RWPE2 (cell line): ENCODE measurements around the gene FBXW4.

ENCODE experiments used
- ATAC-seq: fragments of 200-7000 bp; cut with Tn5 transposase; 3 replicates; pipeline ENCODE4 v1.9.1; 2021; ENCODE audit warnings: low read depth
- DNase-seq: peaks from one replicate; pipeline ENCODE4 v3.0.0-alpha.2; 2020; ENCODE audit warnings: low spot score
- H3K27ac ChIP-seq: fragments of 450-650 bp; 2 replicates; pipeline ENCODE4 v1.5.1; 2017; ENCODE audit warnings: mild to moderate bottlenecking; ENCODE audit not compliant: poor library complexity, severe bottlenecking
- H3K27me3 ChIP-seq: fragments of 250-450 bp; sonication (Bioruptor Pico); 2 replicates; pipeline ENCODE4 v1.5.1; 2021; ENCODE audit warnings: mild to moderate bottlenecking, moderate library complexity; ENCODE audit not compliant: insufficient read depth, poor library complexity, severe bottlenecking
- H3K36me3 ChIP-seq: fragments of 250-450 bp; sonication (Bioruptor Pico); 2 replicates; pipeline ENCODE4 v1.5.1; 2020; ENCODE audit warnings: low read depth, mild to moderate bottlenecking, moderate library complexity
- H3K4me1 ChIP-seq: fragments of 250-450 bp; sonication (Bioruptor Pico); 2 replicates; pipeline ENCODE4 v1.5.1; 2021; ENCODE audit warnings: mild to moderate bottlenecking, moderate library complexity; ENCODE audit not compliant: insufficient read depth, poor library complexity, severe bottlenecking
- H3K4me3 ChIP-seq: fragments of 250-450 bp; sonication (Bioruptor Pico); 2 replicates; pipeline ENCODE4 v1.5.1; 2021; ENCODE audit warnings: mild to moderate bottlenecking, moderate library complexity; ENCODE audit not compliant: severe bottlenecking
- H3K9me3 ChIP-seq: fragments of 250-450 bp; sonication (Bioruptor Pico); 2 replicates; pipeline ENCODE4 v1.5.1; 2021; ENCODE audit warnings: mild to moderate bottlenecking, moderate library complexity; ENCODE audit not compliant: severe bottlenecking
- TF ChIP-seq, protein P1 (sequence below): fragments of 450-650 bp; IDR thresholded peaks from one replicate; pipeline ENCODE4 v1.5.1; 2017; ENCODE audit warnings: mild to moderate bottlenecking, moderate library complexity; ENCODE audit not compliant: poor library complexity, severe bottlenecking

Gene FBXW4

DNA sequence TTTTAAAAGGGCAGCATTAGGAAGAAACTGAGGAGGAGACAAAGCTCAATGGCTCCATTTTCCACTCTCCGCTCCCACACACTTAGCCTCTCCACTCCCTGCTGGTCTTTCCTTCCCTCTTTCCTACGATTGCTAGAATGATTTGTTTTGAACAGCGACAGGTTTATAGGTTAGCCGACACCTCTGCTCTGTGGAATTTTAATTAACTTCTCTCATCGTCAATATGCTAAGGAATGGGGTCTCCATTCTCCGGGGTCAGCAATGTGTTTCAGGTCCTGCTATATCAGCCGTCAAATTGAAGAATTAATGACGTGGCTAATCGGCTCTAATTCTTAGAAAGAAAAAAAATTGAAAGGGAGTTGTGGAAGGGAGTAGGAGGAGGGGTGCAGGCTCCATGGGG is 28.9 kb downstream of the FBXW4 start:
- ATAC-seq: no peak
- TF ChIP-seq, protein P1, sequence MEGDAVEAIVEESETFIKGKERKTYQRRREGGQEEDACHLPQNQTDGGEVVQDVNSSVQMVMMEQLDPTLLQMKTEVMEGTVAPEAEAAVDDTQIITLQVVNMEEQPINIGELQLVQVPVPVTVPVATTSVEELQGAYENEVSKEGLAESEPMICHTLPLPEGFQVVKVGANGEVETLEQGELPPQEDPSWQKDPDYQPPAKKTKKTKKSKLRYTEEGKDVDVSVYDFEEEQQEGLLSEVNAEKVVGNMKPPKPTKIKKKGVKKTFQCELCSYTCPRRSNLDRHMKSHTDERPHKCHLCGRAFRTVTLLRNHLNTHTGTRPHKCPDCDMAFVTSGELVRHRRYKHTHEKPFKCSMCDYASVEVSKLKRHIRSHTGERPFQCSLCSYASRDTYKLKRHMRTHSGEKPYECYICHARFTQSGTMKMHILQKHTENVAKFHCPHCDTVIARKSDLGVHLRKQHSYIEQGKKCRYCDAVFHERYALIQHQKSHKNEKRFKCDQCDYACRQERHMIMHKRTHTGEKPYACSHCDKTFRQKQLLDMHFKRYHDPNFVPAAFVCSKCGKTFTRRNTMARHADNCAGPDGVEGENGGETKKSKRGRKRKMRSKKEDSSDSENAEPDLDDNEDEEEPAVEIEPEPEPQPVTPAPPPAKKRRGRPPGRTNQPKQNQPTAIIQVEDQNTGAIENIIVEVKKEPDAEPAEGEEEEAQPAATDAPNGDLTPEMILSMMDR: no peak

DNA sequence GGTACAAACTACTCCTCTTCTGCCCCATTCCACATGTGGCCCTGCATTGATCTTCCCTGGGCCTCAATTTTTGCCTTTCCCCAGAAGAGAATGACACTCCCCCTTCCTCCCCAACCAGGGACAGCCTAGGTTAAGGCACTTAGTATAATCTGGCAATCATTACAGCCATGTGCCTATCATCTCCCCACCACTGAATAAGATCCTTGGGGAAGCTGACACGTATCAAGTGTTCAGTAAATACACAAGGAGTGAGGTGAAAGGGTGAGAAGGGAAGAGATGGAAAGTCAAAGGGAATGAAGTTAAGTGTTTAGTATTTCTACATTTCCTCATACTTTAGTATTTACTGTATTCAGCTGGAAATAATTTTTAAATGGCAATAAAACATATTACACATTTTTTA is 31.9 kb downstream of the FBXW4 start:
- DNase-seq: no peak
- H3K4me3 ChIP-seq: no peak overlapping the region
- H3K9me3 ChIP-seq: no peaks in the 10 kb centered on the region
- H3K27me3 ChIP-seq: no peaks in the 10 kb centered on the region
- H3K4me1 ChIP-seq: no peaks in the 10 kb centered on the region
- peaks cover 20% of the 10 kb centered on the region for H3K36me3 ChIP-seq
- no peak overlapping the region for H3K27ac ChIP-seq
- TF ChIP-seq, protein P1: no peak
- ATAC-seq: no peak

More for the DNA sequence above, 28.9 kb downstream of the FBXW4 start:
- DNase-seq: no peak
- no peaks in the 10 kb centered on the region for H3K27me3 ChIP-seq
- no peak overlapping the region for H3K27ac ChIP-seq
- no peaks in the 10 kb centered on the region for H3K4me1 ChIP-seq
- no peaks in the 10 kb centered on the region for H3K9me3 ChIP-seq
- peaks cover 33% of the 10 kb centered on the region for H3K36me3 ChIP-seq
- H3K4me3 ChIP-seq: no peak overlapping the region

DNA sequence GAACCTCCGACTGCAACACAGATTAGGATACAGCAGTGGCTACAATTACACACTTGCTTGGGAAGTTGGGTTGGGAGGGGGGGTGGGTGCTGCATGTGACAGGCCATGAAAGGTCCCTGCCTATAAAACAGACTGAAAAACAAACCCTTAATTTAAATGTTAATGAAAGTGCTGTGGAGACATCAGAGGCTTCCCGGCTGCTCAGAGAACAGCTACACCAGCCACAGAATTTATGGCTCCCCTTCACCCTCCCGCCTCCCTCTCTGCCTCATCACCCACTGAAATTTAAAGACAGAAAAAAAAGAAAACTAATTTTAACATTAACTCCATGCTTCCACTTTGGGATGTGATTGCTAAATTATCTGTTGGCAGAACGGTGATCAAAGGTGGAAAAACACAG is 34.7 kb downstream of the FBXW4 start:
- Histone ChIP-seq H3K27me3 (no peaks in the 10 kb centered on the region), H3K4me3 (no peak overlapping the region), H3K36me3 (peaks cover 6% of the 10 kb centered on the region; the same call in 1 of the 2 replicates), H3K9me3 (no peaks in the 10 kb centered on the region), H3K4me1 (no peaks in the 10 kb centered on the region), H3K27ac (no peak overlapping the region)
- TF ChIP-seq, protein P1: no peak
- ATAC-seq: no peak
- no peak for DNase-seq

DNA sequence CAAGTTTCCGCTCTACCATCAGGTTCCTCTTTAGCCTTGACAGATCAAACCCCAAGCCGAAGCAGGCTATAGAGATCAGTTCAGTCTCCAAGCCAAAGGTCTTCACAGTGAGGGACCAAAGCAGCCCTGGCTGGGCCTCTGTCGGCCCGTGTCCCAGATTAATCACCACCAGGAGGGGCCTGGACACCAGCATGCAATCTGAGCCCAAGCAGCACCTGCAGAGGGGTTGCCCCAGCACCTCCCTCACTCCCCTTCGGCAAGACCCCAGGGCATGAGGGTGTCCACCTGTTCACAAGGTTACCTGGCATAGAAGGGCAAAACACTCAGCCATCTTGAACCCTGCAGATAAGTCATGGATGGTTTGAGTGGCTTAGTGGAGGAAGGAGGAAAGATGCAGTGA is 36.0 kb downstream of the FBXW4 start:
- no peaks in the 10 kb centered on the region for H3K4me1 ChIP-seq
- TF ChIP-seq, protein P1: no peak
- H3K9me3 ChIP-seq: no peaks in the 10 kb centered on the region
- H3K4me3 ChIP-seq: no peak overlapping the region
- no peak overlapping the region for H3K27ac ChIP-seq
- DNase-seq: peak; percentile 19
- ATAC-seq: no peak
- peaks cover 3% of the 10 kb centered on the region; the same call in 1 of the 2 replicates for H3K36me3 ChIP-seq
- no peaks in the 10 kb centered on the region for H3K27me3 ChIP-seq

DNA sequence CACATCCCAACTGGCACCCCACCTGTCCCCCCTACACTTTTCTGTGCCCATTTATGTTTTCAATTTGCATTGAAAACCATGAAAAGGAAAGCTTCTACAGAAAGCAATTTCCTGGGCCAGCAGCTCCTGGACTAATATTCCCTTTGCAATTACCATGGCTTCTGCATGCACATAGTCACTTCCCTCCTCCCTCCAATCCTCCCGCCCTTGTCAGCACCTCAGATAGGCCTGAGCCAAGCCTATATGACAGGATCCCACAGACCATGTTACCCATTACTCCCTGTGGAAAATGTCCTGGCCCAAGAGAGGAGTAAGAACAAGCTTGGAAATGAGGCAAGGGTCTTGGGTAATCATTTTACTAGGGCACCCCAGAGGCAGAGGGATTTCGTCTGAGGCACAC is 38.1 kb downstream of the FBXW4 start:
- Histone ChIP-seq H3K27me3 (no peaks in the 10 kb centered on the region), H3K27ac (no peak overlapping the region), H3K4me1 (no peaks in the 10 kb centered on the region), H3K4me3 (no peak overlapping the region), H3K36me3 (no peaks in the 10 kb centered on the region), H3K9me3 (no peaks in the 10 kb centered on the region)
- DNase-seq (no peak), ATAC-seq (no peak)
- TF ChIP-seq, protein P1: no peak
